HG03442 (cell line): ENCODE data around the gene L3MBTL4.

Experiments
- ATAC-seq: cut with Tn5 transposase; IDR thresholded peaks from one replicate; pipeline ENCODE4 v1.9.1; 2021; ENCODE audit warnings: mild to moderate bottlenecking, moderate library complexity; ENCODE audit not compliant: unreplicated experiment

L3MBTL4 gene

GRCh38 chr18:6366776-6367175, 47.9 kb downstream of the L3MBTL4 start:
- no peak for ATAC-seq

GRCh38 chr18:6365385-6365784, 49.3 kb downstream of the L3MBTL4 start:
- ATAC-seq = no peak

DNA sequence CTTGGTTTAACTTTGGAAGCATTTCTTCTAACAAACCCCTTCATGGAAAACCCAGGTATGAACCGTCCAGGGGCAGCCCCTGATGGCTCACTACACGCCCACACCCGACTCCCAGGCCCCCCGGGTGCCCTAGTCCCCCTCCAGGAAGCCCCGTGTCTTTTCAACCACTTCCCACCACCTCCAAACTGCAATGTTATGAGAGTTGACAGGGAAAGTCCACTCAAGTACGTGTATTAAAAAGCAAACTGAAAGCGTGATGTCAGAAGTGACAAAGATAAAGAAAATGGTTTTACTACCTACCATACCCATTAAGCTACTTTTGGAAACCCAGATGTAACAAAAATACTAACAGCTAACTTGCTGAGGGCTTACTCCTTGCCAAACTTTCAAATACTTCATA, 51.5 kb downstream of the L3MBTL4 start:
- ATAC-seq = peak; percentile 82

DNA sequence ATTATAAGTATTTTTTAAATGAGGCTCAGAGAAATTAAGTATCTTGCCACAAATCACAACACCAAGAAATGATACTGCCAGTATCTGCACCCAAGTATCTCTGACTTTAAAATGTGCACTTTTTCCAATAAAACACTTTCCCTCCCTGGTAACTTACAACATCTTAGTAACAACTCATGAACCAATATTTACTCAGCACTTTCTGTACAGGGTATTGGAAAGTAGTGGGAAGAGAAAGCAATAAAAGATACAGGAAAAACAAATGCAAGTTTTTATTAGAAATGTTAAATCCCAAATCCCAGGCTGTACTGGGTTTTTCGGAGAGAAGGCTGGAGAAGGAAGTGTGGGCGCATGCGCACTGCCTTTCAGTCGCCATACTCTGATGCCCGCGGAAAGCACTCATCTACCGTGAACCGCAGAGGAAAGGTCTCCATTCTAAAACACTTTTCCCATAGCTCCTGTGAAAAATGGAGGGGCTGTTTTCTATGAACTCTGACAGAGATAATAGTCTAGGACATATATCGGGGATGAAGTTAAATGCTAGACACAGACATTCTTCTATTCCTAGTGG, 52.1 kb downstream of the L3MBTL4 start:
- ATAC-seq = no peak

DNA sequence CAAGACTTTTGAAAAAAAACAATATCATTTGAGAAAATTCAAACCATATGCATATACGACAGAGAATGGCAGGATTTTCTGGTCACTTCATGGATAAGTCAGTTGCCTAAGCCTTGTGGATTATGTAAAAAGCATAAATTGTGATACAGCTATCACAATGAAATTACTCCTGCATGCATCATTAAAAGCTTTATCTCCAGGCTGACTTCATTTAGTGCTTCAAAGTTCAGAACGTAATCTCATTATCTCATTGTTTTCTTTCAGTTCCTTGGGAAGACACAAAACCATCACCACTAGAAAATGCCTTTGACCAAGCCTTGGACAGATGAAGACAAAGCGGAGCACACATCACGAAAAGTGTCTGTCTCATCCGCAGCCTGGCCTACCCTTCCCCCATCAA, 57.0 kb downstream of the L3MBTL4 start:
- no peak for ATAC-seq

- ATAC-seq = peak; percentile 74
Observed at GRCh38 chr18:6355789-6356589, 58.7 kb downstream of the L3MBTL4 start.

DNA sequence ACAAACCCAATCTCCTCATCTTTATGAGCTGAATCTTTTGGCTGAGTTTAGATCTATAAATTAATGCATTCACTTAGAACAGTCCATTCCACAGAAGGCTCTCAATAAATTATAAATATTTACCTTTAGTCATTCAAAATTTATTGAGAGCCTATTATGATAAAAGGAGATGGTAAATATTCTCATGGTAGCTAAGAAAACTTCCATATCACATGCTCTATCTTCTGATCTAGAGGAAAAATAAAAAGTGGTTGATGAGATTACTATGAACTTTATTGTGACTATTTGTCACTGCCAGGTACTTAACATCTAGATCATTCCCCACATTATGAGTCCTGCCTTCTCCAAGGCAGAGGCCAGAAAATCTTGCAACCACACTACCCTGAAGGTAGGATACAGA, 62.4 kb downstream of the L3MBTL4 start:
- no peak for ATAC-seq

- ATAC-seq = no peak
Observed at GRCh38 chr18:6342990-6343389, 71.7 kb downstream of the L3MBTL4 start.

GRCh38 chr18:6341709-6342108, 73.0 kb downstream of the L3MBTL4 start:
- no peak for ATAC-seq

GRCh38 chr18:6341303-6341702, 73.4 kb downstream of the L3MBTL4 start:
- no peak for ATAC-seq

DNA sequence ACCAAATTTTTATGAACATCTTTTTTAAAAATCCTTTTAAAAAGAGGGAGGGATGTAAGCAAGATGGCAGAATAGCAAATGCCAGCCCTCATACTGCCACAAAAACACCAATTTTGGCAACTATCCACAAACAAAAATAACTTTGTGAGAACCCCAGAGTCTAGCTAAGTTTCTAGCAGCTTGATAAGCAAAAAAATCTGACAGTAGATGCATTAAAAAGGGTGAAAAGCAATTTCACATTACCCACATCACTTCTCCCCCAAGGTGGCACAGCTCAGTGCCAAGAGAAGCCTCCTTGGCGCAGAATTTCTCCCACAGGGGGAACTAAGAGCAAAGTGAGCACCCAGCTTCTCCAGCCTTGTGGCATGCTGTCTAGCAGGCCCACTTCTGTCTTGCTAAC, 74.6 kb downstream of the L3MBTL4 start:
- ATAC-seq = no peak

GRCh38 chr18:6336239-6336638, 78.5 kb downstream of the L3MBTL4 start:
- ATAC-seq = no peak

GRCh38 chr18:6333981-6334380, 80.7 kb downstream of the L3MBTL4 start:
- no peak for ATAC-seq

DNA sequence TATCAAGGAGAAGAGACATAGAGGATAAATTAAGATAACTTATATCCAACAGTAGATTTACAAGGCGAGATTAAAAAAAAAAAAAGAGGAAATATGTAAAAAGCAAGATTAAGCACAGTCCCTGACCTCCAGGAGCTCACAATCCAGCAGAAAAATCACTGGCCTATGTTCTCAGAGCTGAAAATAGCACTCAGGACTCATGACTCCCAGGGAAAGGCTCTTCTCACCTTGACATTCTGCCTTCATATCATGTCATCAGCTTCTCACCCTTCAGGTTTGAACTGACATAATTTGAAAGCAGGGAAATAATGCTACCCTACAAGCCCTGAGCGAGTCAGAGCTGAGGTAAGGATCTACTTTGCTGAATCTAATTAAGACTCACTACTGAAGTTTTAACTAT, 82.8 kb downstream of the L3MBTL4 start:
- ATAC-seq = no peak

- no peak for ATAC-seq
Observed at GRCh38 chr18:6330786-6331185, 83.9 kb downstream of the L3MBTL4 start.

GRCh38 chr18:6328621-6329010, 86.1 kb downstream of the L3MBTL4 start:
- ATAC-seq = no peak

DNA sequence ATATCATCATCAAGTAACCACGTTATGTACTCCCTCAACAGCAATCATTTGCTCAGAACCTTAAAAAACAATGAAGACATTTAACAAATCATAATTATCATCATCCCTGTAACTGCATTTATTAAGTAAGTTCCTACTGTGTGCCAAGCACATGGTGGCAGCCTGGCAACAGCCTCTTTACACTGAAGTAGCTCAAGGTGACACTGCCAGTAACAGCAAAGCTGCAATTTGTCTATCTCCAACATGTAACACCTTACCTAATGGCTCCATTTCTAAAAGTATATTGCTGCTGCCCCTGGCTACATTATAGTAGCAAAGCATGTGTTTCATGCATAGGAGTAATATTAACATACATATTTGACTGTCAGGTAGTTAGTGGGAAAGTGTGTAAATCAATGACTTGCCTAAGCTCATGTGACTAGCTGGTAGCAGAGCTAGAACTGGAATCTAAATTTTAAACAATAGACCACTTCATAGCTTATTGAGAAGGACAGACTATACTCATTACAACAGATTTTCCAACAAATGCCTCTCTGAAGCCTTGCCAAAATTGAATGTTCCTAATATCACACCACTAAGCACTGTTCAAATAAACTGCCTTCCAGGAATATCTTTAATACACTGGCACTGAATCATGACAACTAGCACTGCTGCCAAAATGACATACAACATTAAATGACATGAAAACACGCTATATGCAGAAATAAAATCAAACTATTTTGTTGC, 86.7 kb downstream of the L3MBTL4 start:
- no peak for ATAC-seq

DNA sequence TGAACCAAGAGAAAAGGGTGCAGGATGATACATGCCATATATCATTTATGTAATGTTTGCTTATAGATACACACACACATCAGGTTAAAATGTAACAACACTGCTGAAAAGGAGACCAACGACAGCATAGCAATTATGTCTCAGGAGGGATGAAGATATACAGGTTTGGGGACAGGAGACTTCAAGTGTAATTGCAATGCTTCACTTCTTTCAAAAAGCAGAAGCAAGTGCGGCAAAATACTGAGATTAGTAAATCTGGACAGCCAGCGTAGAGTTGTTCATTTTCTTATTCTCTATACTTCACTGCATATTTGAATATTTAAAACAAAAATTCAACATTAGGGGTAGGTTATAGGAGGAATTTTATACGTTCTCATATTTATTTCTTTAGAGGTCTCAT, 87.2 kb downstream of the L3MBTL4 start:
- ATAC-seq = no peak

GRCh38 chr18:6326566-6326965, 88.1 kb downstream of the L3MBTL4 start:
- no peak for ATAC-seq

DNA sequence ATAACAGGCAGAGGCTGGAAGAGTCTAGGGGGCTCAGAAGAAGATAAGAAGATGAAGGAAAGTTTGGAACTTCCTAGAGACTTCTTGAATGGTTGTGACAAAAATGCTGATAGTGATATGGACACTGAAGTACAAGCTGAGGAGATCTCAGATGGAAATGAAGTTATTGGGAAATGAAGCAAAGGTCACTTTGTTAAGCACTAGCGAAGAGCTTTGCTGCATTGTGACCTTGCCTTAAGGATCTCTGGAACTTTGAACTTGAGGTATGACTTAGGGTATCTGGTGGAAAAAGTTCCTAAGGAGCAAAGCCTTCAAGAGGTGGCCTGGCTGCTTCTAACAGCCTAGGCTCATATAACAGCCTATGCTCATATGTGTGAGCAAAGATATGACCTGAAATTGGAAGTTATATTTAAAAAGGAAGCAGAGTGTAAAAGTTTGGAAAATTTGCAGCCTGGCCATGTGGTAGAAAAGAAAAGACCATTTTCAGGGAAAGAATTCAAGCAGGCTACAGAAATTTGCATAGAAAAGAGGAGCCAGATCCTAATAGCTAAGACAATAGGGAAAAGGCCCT, 91.3 kb downstream of the L3MBTL4 start:
- no peak for ATAC-seq

DNA sequence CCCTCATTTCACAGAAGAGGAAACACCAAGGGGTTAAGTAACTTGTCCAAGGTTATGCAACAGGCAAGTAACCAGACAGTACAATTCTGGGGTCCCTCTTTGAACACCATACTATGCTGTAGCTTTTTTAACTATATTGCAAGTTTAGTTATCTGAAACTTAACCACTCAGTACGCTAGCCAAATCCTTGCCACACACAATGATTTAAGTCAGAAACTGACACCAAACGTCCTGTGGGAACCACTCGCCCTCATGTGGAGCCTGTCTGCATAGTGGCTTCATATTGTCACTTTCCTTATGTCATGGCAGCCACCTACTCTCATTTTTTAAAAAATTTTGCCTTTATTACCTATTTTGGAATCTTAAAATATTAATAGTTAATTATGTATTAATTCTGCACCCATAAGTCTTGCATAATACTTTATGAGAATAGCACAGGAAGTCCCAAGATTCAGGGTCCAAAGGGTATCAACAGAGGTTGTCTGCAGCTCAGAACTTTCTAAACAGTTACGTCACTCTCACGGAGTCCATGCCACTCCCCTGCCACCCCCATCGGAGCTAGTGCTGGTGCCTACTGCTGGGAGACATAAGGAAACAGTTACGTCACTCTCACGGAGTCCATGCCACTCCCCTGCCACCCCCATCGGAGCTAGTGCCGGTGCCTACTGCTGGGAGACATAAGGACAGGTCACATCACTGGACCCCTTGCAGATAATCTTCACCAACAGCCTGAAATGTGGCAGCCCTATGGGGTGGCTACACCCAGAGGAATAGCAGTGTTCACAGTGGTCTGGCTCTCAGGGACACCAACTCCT, 99.0 kb downstream of the L3MBTL4 start:
- ATAC-seq = no peak
